GM21619 (cell line): Measurements from ENCODE around the gene POLR3K.
A peak's percentile ranks its signal among the peaks of the same experiment; 100 is the strongest.

Experiments
- ATAC-seq: cut with Tn5 transposase; IDR thresholded peaks from one replicate; pipeline ENCODE4 v1.9.1; 2021; ENCODE audit not compliant: unreplicated experiment

The POLR3K gene

GRCh38 chr16:79151-80054 is 26.0 kb upstream of the POLR3K start:
- no peak for ATAC-seq

- ATAC-seq: peak; percentile 8
Measured at GRCh38 chr16:78444-79150, 25.2 kb upstream of the POLR3K start.

- peak; percentile 65 for ATAC-seq
Measured at GRCh38 chr16:77807-78443, 24.5 kb upstream of the POLR3K start, which contains the start of gene MPG. Gene MPG (plus strand): TSS chr16:78225. CDS start chr16:78310, 85 bp downstream.

GRCh38 chr16:77273-77806 is 23.9 kb upstream of the POLR3K start:
- peak; percentile 28 for ATAC-seq

GRCh38 chr16:76535-77272 is 23.3 kb upstream of the POLR3K start:
- no peak for ATAC-seq

GRCh38 chr16:75580-76501 is 22.4 kb upstream of the POLR3K start:
- no peak for ATAC-seq

GRCh38 chr16:74747-75334 is 21.4 kb upstream of the POLR3K start:
- ATAC-seq: no peak

GRCh38 chr16:74051-74746 is 20.8 kb upstream of the POLR3K start:
- ATAC-seq: no peak

- ATAC-seq: no peak
Measured at GRCh38 chr16:72561-73548, 19.4 kb upstream of the POLR3K start, which contains the start of gene RHBDF1. Gene RHBDF1 (minus strand): TSS chr16:72631. CDS start chr16:65015, 7,616 bp downstream.

GRCh38 chr16:71540-72401 is 18.4 kb upstream of the POLR3K start:
- no peak for ATAC-seq

- no peak for ATAC-seq
Measured at GRCh38 chr16:71210-71539, 17.8 kb upstream of the POLR3K start.

- no peak for ATAC-seq
Measured at GRCh38 chr16:69181-69580, 15.8 kb upstream of the POLR3K start.

- ATAC-seq: no peak
Measured at GRCh38 chr16:67884-68789, 14.7 kb upstream of the POLR3K start.

GRCh38 chr16:67183-67791 is 13.9 kb upstream of the POLR3K start:
- ATAC-seq: no peak
